NCI-H226 (cell line): ENCODE measurements around the gene TASOR2.

Source experiments
- DNase-seq: peaks from one replicate; pipeline ENCODE4 v3.0.0-alpha.2; 2015

The TASOR2 gene

DNA sequence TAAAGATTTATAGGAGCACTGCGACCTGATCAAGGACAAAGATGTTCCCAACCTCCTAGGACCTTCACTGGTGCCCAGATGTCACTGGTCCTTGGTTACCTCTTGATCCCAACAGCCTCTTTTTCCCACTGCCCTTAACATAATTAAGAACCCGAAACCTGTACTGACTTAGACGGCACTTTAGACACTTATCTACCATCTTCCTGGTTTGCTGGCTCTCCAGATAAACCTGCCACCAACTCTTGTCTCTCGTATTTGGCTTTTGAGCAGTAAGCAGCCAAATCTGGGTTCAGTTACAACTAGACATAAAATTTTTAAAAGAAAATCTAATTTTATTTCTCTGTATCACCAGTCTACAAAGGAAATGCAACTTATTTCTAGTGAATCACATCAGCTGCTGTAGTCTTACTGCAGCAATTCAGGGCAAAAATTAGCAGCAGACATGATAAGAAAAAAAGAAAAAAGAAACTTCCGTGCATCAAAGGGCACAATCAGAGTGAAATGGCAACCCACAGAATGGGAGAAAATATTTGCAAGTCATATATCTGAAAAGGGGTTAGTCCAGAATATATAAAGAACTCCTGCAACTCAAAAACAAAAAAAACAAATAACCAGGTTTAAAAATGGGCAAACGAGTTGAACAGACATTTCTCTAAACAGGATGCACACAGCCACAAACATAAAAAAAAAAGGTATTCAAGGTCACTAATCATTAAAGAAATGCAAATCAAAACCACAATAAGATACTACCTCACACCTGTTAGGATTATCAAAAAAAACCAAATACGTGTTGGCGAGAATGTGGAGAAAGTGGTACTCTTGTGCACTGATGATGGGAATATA, 27.7 kb upstream of the TASOR2 start:
- no peak for DNase-seq

DNA sequence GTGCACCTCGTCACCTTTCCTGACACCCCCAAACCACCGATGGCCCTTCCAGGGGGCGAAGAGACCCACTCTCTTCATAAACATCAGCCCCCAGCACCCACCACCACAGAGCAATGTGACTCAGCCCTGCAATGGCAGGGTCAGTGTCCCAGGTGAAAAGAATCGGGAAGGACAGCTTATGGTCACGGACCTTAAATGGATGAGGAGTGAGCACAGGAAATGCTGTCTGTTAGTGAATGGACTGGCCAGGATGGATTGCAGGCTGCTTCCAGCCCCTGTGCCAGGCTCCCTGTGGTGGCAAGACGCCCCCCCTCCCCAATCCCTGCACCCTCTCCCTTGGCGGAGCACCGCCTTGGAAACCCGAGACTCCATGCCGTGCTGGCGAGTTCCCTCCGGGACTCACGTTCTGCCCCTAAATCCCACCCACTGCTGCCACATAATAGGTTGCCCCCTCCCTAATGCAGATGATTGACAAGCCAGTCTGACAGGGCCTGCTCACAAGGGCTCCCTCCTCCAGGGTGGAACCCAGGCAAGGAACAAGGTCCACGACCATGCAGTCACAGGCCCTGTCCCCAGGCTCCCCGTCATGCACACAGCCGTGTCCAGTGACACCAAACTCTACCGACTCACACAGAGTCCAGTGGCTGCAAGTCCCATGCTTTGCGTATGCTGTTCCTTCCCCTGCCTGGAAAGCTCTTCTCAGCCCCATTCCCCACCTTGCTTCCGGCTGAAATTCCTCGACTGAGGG, 25.6 kb upstream of the TASOR2 start:
- no peak for DNase-seq

DNA sequence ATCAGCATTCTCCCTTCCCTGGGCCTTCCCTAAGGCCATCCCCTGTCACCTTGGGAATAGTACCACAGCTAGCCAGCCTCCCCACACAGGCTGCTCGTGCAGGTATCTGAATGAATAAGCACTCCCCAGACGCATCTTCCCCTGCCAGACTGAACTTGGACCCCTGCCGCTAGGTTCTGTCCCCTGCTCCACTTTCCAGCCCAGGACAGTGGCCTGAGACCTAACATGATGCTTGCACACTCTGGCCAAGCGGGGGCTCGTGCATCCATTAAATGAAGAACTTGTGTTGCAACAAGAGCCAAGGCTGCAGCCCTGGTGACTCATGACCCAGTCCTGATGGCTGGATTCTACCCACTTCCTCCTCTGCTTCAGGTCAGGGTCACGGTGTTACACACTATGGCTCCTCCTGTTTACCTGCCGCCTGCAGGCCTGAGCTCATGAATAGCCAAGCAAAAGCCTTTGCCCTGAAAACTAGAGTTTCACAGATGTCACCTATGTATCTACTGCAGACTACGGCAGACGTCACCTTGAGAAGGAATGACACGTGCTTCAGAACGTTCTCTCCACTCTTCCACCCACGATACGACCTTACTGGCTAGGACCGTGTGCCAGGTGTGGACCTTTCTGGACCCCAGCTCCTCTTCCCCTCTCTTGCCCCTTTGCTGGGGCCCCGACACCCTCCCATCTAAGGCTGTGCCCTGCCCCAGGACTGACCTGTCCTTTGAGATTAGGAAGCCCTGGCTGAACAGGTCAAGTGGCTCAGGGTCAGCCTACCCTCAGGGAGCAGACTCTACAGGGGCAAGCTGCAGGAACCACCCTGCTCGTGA, 24.7 kb upstream of the TASOR2 start:
- peak; percentile 10 for DNase-seq

DNA sequence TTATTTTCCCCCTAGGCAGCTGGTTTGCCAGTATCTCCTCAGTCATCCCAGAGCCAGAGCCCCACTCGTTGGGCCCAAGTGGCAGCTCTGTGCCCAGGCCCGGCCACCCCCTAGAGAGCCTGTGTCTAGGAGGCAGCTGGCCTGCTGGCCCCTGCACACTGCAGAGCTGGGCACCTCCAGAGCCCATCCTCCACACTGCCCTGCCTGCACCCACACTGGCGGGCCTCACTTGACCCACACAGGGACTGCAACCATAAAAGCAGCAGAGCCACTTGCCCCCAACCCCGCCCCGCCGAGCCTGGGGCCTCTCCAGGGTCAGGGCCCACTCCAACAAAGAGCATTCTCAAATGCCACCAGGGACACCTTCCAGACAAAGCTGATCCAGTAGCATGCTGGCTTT, 23.6 kb upstream of the TASOR2 start:
- DNase-seq: no peak

DNA sequence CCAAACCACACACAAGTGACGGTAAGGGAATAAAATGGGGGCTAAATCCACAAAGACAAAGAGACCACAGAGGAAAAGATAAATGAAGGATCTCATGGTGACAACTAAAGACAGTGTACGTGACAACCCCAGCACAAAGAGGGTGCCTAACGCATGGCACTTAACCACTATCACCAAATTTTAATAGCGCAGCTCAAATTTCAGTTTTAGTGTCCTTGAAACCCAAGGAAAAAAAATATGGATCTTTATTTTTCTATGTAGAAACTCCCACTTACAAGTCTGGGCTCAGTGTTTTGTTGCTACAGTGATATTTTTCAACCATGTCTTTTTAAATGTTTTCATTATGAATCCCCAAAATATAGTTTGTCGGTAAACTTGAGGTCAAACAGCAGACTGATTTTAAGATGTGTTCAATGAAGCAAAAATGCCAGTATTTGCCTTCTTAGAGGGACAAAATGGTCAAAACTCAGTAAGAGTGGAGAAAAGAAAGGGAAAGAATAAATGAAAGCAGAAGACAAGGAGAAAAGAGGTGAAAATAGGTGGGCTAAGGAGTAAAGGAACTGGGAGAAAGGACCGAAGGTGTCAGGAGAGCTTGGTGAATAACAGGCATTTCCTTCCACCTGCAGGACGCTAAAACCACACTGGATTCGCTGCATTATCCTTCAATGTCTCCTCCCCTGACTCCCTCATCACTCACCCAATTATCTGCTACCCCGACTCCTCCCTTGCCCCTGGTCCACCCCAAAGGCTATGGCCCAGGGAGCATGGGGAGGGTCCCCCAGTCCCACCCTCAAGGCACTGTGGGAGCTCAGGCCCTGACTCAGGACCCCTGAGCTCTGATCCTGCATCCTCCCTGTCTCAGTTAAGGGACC, 21.7 kb upstream of the TASOR2 start:
- no peak for DNase-seq

DNA sequence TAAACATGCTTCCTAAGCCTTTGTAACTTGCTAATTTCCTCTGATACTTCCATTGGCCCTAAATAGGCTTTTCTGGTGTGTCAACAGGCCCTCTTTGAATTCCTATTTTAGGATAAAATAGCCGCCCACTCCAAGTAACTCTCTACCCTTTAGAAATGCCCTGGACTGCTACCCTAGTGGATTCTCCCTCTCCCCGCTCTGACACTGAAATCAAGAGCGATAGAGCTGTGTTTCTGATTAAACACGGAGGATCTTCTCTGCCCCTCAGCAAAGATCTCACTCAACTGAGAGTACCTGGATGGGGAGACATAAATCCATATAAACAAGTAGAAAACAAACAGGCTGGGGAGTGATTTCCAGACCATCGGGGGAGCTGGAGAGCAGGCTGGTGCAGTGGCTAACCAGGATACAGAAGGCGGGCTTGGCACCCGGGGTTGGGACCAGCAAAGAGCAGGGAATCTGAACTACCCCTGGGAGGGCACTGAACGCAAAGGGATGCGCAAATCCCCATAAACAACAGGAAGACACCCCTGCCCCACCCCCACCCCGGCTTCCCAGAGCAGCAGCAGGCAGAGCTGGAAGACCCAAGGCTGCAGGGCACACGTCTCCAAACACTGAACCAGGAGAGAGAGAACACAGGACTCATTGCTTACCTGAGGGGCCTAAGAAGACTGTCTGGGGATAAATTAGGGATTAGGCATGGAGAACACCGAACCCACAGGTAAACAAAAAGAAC, 20.8 kb upstream of the TASOR2 start:
- DNase-seq: no peak

DNA sequence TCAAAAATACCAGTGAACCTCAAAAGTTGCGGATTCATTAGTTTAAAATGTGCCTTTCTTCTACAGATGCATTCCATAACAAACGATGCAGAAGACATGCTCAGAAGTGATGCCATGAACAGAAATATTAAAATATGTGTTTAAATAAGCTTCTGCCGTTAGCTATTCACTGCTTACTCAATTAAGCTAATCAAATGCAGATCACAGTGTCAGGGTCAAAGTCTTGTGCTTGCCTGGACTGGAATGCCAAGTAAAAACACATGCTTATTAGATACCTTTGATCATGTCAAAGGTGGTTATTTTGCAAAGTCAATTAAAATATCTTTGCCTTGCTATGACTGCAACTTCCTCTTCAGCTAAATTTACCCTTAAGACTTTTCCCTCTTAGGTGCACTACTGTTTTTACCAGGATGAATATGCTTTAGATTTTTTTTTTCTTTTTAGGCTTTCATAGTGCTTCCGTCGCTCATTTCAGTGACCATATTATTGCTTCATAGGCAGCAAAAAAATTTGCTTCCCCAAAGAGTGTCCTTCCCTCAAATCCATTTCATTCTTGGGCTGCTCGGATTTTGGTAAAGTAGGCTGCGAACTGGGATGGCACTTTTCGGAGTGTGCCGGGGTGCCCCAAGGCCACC, 19.1 kb upstream of the TASOR2 start:
- DNase-seq: no peak

DNA sequence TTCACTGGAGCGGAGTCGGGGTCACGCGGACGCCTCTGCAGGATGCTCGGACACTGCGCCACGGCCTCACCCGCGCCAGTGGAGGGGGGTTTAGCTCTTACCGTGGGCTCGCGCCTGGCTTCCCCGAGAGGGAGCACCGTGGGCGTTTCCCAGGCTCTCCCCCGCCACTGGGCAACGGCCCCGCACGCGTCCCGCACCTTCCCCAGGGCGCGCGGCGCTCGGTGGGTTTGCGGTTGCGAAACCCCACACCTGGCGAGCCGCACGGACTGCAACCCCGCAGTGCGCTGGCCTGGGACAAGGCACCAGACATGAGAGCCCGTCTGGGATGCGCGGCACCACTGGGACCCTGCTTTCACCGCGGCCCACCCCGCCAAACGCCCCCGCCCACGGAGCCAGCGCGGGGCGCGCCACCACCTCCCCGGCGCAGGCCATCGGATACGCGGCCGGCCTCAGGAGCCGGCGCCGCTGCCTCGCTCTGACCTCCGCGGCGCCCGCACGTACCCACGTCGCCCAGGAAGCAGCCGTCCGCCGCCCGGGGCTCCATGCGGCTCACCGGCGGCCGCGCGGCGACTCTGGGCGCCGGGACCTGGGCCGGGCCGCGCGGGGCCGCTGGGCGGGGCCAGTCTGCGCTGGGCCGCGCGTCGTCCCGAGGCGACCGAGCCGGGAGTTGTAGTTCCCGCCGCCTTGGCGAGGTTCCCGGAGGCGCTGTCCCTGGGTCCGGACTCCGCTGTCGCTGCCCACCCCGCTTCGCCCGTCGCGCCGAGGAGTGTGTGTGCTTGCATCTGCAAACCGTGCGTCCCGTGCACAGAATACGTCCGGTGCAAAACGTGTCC, 18.4 kb upstream of the TASOR2 start, which contains the start of gene ASB13:
ASB13 (minus strand) TSS at position 588 of the 833 bp plus-strand sequence; CDS start at position 544, 44 bp downstream.
- no peak for DNase-seq

DNA sequence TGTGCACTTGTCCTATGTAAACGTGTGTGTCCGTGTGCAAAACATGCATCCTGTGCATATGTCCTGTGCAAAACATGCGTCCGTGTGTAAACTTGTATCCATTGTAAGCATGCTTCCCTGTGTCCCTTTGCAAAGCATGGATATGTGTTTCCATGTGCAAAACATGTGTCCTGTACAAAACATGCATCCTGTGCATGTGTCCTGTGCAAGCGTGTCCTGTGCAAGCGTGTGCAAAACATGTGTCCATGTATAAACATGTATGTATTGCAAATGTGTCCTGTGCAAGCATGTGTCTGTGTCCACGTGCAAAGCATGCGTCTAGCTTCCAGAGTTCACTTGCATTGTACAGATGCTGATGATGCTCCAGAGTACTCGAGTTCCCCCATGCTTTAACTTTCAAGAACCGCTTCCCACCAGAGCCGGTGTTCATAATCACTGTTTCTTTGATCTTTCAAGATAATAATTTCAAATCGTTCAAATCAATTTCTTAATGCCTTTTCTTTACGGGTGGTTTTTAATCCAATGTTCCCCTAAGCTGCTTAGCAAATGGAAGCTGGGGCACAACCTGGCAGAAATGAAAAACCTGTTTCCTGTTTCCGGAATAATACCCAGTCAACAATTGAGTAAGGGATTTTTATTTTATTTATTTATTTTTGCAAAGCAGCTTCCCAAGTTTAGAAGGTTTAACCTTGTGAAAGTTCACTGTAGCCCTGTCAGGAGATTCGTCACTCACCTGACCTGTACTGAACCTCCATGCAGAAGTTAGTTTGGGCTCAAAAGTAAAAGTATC, 17.6 kb upstream of the TASOR2 start:
- no peak for DNase-seq

DNA sequence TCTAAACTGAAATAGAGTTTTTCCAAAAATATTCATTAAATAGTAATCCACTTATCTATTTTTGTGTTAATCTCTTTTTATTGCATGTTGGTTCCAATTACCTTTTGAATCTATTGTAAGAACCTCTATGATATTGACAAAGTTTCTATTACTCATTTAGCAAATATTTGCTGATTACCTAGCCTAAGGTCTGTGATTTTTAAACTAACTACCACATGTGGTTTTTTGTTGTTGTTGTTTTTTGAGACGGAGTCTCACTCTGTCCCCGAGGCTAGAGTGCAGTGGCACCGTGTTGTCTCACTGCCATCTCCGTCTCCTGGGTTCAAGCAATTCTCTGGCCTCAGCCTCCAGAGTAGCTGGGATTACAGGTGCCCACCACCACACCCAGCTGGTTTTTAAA, 16.2 kb upstream of the TASOR2 start:
- DNase-seq: no peak

DNA sequence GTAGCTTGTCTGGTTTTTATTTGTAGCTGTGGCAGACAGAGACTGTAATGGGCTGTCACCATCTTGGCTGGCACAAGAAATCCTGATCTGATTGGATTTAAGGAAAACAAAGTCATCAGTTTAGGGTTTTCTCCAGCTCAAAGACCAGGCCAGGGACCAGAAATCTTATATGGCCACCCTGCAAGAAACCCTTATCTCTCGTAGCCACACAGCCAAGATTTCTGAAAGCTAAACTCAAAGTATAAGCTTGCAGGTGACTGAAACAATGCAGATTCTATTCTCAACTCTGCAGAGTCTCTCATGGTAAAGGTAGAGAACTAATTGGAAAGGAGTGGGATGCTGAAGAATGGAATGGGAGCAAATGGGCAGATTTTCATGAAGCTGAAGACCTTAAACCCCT, 15.0 kb upstream of the TASOR2 start:
- no peak for DNase-seq

DNA sequence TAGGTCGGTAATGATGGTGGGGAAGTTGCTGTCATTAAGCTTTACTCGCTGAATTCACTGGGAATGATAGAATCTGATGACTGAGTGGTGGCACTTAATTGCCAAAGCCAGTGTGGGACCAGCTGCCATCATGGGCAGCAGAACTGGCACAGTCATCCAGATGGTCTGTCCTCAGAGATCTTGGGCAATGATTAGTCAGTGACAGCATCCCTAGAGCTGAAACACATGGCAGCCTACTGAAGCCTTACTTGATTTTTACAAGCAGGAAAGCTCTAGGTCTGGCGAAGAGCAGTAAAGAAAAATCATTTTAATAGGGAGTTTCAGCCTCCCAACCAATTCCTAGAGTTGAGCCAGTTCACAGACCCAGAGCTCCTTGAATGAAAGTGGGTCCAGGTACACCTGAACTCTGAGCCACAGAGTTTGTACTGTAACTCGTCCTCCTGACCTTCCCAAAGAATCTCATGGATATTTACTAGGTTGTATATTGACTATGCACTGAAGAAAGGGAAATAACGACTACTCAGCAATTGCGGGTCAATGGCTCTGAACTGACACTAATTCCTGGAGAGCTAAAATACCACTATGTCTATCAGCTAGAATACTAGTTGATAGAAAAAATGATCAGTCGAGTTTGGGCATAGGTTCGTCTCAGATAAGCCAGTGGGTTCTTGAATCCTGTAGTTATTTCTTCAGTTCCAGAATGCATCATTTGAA, 13.8 kb upstream of the TASOR2 start:
- DNase-seq: no peak

DNA sequence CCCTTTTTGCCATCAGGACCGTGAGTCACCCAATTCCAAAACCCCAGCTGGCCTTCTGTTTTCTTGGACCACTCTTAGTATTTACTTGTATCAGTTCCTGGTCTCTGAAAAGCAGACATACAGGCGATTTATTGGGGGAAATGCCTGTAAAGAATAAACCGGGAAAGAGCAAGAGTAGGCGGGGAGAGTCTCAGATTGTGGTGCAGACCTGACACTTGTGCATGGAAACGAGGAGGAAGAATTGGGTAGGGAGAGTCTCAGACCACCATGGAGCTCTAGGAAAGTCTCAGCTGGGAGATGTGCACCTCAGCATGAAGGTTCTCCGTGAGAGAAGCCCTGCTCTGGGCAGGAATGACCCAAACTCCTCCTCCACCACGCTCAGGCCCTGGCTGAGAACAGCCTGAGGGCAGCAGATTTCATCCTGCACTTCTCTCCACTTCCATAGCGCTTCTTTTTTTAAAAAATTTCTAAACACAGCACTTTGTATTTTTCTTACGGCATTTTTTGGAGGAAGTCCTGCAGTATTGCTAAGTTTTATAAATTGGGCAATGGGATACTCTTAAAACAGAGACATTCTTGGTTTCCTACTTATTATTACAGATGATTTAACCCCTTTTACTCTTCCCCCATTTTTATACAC, 6.1 kb upstream of the TASOR2 start:
- DNase-seq: no peak

DNA sequence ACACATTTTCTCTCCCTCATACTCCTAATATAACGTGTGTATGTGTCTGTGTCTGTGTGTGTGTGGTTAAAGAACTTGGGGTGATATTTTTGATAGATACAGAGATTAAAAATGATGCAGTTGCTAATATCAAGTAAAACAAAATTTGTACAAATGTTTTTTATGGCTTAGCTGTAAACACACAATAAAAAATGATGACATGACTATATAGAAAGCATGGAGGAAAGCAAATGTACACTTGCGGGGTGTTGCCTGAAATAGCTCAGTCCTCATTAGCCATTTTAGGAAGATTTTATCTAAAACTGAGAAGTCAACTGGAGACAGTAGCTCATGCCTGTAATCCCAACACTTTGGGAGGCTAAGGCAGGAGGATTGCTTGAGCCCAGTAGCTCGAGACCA, 5.6 kb upstream of the TASOR2 start:
- no peak for DNase-seq

DNA sequence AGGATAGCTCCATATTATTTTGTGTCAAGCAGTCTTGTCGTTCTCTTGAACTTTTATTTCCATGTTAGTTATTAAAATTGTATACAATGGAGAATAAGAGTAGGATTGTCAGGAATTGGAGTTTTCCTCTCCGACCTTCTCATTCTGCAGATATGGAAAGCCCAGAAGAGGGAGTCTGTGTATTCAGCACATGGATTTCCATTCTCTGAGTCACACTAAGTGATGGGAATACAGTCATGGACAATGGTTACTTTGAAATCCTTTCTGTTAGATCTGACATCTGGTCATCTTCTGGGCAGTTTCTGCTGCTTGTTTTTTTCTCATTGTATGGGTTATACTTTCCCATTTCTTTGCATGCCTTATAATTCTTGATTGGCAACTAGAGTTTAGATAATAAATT, 5.0 kb upstream of the TASOR2 start:
- no peak for DNase-seq

DNA sequence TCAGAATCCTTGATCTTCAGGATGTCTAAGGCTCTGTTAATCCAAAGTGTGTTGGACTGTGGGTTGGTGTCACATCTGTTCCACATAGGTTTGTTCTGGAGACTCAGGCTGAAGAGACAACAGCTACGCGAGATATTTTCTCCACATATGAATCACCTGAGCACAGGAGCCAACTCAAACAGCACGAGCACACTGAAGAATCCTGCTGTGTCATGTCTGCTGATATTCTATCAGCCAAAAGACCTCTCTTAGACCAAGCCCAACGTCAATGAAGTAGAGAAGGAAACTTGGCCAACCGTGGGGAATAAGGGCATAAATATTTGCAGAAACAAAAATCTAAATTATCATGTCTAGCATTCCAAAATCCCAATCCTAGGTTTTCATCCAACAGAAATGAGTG, 2.7 kb upstream of the TASOR2 start:
- DNase-seq: no peak

DNA sequence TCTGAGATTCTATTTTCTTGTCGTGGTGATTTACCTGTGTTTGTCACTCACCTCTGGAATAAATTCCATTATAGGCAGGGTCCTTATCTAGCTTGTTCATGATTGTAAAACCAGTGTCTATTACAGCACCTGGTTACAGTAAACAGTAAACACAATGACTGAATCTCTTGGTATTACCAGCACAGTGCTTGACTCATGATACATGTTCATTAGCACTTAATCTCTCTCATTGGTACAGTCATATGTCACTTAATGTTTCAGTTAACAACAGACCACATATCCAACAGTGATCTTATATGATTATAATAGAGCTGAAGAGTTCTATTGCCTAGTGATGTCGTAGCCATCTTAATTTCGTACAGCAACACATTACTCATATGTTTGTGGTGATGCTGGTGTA, 1.6 kb upstream of the TASOR2 start:
- DNase-seq: no peak
